SKM-1 (cell line): ENCODE results near the gene PIK3C2B.

ENCODE experiments used
- DNase-seq: peaks from one replicate; lab custom pipeline; 2025; ENCODE audit not compliant: unreplicated experiment; lab: John Stamatoyannopoulos, UW

The PIK3C2B gene

DNA sequence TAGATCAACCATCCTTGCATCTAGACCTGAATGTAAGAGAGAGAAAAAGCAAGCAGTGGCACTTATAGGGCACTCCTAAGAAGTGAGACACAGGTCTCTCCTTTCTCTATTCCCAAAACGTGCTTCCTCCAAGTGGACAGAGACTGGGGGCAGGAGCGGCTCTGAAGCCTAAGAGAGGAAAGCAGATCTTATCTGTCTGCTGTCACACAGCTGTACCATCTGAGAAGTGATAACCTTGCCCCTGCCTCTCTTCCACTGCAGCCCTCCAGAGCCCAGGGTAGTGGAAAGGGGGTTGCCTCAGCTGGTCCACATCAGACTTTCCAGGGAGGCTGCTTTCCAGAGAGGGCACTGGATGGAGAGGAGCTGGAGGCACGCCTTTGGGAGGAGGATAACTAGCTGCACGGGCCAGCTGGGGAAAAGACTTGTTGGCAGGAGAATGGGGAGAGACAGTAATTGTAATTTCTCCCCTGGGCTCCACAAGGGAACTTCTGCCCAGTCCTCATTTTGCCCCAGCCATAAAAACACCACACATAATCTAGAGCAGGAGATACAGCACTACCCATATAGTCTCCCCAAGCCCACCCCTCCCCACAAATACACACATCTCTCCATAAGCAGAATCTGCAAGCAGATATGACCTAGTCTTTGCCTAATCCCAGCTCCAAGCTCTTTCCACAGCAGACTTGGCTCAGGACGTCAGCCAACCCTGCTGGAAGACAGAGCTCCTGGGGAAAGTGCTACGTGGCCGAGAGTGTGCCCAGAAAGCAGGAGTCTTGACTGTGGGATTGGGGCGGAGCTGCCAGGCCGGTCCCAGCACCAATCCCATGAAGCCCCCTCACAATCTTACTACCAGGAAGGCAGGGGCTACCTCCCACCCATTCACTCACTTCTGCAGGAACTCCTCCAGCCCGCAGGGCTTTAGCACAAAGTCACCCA, 31.2 kb downstream of the PIK3C2B start:
- DNase-seq, result no peak

DNA sequence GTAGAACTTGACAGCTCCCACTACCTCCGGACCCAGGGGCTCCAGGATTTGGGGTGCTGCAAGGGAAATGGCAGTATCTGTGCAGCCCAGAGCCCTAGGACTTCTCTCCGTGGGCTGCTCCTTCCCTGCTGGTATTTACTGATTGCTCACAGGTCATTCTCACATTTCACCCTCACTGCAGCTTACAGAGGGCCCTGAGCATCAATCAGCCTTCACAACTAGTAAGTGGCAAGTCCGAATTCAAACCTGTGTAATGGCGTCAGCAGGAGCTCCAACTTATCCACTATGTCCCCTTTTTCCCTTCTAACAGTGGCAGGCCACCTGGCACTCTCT, 32.4 kb downstream of the PIK3C2B start:
- no peak for DNase-seq

- DNase-seq, result peak; percentile 27
These were observed 33.0 kb downstream of the PIK3C2B start for GRCh38 chr1:204461331-204462228.

- no peak for DNase-seq
These were observed 34.3 kb downstream of the PIK3C2B start for GRCh38 chr1:204460346-204460745.

- no peak for DNase-seq
These were observed 34.9 kb downstream of the PIK3C2B start for GRCh38 chr1:204459706-204460105.

GRCh38 chr1:204457666-204458065, 36.9 kb downstream of the PIK3C2B start:
- DNase-seq, result no peak

DNA sequence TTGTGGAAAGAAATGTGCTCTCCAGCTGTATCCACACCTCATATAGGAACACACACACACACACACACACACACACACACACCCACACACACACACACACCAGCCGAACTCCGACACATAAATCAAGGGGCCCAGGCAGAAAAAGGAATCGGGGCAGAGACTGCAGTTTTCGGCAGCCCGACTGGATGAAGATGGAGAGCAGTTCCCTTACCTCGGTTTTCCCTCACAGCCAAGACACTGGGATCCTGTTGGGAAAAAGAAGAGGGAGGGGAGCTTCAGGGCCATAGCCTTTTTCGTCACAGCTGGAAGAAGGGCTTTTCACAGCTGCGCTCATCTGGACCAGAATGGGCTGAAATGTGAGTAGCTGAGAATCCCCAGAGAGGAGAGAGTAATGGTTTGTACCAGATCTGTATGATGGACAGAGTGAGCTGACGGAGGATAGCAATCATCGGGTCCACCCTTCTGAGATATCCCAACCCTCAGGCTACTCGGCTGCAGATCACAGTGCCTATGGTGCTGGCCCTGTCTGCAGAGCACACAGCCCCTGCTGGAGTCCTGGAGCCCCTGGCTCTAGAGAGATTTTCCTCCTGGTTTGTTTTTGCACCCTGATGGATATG, 37.7 kb downstream of the PIK3C2B start:
- no peak for DNase-seq

DNA sequence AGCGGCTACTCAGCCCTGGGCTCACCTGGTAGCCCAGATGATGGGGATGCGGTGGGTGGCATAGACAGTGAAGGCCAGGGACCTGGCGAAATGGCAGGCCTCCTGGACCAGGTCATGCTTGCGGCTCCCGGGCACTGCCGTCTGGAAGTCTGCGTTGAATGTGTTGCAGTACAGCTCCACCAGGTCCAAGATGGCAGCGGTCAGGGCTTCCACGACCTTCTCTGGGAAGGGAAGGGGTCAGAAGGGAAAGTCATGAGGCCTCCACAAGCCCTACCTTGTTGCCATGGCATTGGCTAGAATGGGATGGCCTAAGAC, 38.8 kb downstream of the PIK3C2B start:
- DNase-seq, result no peak

- no peak for DNase-seq
These were observed 39.4 kb downstream of the PIK3C2B start for GRCh38 chr1:204455063-204455830.

DNA sequence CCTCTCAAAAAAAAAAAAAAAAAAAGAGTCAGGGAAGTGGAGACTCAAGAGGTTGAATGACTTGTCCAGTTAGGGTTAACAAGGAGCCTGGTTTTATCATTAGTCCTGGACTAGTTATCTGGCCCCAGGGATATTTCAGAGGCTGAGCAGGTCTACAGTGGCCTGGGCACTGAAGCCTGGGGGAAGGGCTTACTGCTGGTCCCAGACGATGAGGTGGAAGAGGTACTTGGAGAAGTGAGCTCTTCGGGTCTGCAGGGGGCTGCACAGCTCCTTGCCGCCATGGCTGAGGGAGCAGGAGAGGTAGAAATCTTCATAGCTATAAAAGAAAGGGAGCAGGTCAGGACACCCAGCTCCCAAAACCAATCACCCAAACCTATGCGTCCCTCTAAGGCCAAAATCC, 40.1 kb downstream of the PIK3C2B start:
- no peak for DNase-seq

GRCh38 chr1:204453141-204453772, 41.3 kb downstream of the PIK3C2B start:
- no peak for DNase-seq

DNA sequence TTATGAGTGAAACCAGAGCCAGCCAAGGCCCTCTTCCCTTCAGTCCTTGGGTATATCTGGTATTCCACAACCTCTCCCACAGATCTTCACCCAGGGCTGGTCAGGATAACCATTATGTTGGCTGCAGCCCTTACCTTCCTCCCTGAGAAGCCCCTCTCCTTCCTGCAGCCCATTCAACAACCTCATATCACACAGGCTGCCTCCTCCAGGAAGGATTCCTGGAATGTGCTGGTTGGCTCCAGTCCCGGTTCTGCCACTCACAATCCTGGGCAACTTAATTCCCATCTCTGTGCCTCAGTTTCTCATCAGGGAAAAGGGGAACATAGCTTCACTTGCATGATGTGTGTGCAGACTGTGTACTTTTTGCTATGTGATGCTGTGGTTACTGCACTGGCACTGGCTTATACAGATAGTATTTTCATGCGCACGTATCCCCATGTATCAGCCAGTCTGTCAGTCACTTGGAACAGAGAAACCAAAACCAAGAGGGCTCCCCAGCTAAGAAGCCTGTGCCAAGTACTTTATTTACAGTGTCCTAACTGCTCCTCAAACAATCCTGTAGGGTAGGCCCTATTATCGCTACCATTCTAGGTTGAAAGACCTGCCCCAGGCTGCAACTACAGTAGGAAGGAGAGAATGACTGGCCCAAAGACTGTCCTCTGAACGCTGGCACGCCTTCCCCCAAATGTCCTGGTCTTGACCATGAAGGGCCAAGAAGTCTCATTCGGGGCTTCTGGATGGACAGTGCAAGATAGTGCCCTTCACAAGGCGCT, 43.1 kb downstream of the PIK3C2B start:
- DNase-seq, result no peak

- no peak for DNase-seq
These were observed 43.9 kb downstream of the PIK3C2B start for GRCh38 chr1:204450461-204451257.

- DNase-seq, result no peak
These were observed 44.8 kb downstream of the PIK3C2B start for GRCh38 chr1:204449678-204450280.

DNA sequence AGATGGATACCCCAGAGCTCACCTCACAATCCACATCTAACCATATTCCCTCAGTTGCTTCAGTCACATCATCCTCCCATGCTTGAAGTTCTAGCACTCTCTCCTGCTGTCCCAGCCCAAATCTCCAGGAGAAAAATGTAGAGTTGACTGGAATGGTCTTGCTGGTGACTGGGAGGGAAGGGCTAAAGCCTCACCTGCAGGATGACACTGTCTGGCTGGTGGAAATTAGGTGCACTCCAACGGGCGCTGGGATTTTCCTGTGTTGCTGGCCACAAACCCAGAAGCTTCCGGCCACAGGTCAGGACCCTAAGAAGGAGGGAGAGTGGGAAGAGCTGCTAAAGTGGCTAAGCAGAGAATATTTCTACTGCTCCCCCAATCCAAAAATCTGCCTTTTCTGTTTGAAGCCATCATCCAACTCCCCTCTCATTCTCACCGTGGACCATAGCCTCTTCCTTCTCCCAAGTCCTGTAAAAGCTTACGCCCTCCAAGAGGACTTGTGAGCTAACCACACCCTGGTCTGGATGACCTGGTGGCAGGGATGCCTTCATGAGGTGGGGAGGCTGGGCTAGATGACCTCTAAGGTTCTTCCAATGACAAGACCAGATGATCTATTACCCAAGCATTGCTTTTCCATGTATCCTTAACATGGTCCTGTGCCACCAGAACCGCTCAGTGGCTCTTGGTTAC, 45.5 kb downstream of the PIK3C2B start:
- DNase-seq, result no peak

- peak; percentile 52 for DNase-seq
These were observed 46.2 kb downstream of the PIK3C2B start for GRCh38 chr1:204448344-204448964.

DNA sequence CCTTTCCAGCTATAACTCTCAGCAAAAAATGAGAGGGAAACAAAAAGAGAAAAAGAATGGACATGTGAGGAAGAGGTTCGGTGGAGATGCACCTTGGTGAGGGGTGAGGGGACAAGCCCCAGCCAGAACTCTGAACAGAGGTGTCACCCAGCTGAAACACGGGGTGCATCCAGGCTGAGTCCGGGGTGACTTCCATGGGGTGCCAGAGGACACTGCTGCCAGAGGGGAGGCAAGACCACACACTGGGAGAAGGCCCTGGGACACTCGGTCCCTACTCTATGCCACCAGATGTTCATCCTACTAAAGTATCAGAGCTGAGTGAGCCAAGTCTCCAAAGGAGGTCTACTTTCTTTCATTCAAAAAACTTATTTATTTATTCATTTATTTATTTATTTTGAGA, 46.9 kb downstream of the PIK3C2B start:
- DNase-seq, result no peak

- no peak for DNase-seq
These were observed 47.4 kb downstream of the PIK3C2B start for GRCh38 chr1:204447190-204447589.
